ENCODE measurements around the gene SLC39A10.

- TF ChIP-seq EZH2 (IDR thresholded peaks at IDR 0.05; ENCODE audit: insufficient read depth, poor library complexity, severe bottlenecking), result no peak
- TF ChIP-seq EZH2phosphoT487 (IDR thresholded peaks at IDR 0.05; ENCODE audit: insufficient read depth, low read depth), result no peak
Measured at GRCh38 chr2:195672674-195673073, 15.6 kb downstream of the SLC39A10 start.

Measured in GM23248 (cell line).